Endothelial cell of umbilical vein (primary cell): Measurements from ENCODE around the gene KIR3DL1. TPM values are rescaled to one million over a fixed set of nuclear protein-coding genes. Genes with fewer than 3 reads are reported as not detected.
"Not testable (repeated sequence)": the region's sequence is repeated elsewhere in the genome, so short reads cannot be mapped to it uniquely, and the experiment has no call there.

ENCODE experiments used
- BruUV-seq: library from RNA; stranded (reverse); fragments of 400-500 nt; replicated peaks from 2 replicates; lab custom pipeline; 2021; lab: Mats Ljungman, UMichigan
- CTCF ChIA-PET: fragments of 300-600, 350-600 bp; sonication (Branson Sonifier 250); formaldehyde crosslinking; loops from one replicate; lab custom pipeline; 2021; ENCODE audit warnings: antibody characterized with exemption, inconsistent platforms; lab: Charles Lee
- POLR2A ChIA-PET: fragments of 300-600, 350-600 bp; sonication (Branson Sonifier 250); formaldehyde crosslinking; loops from one replicate; lab custom pipeline; 2021; ENCODE audit warnings: antibody characterized with exemption, inconsistent platforms; lab: Charles Lee
- DNase-seq: peaks from one replicate; pipeline ENCODE4 v3.0.0-alpha.2; 2011; ENCODE audit warnings: low read depth, low spot score
- FAIRE-seq: peaks from 2 replicates; lab custom pipeline; 2011; peaks lifted over from hg19 to GRCh38; lab: Jason Lieb, UNC
- H2AFZ ChIP-seq: 2 replicates; pipeline ENCODE4 v1.6.0; 2012; ENCODE audit warnings: low read depth, low read length, control low read depth, inconsistent platforms
- H3K27ac ChIP-seq: 2 replicates; pipeline ENCODE4 v1.5.1; 2011; ENCODE audit warnings: low read depth, mild to moderate bottlenecking, control low read depth, low read length, moderate library complexity; ENCODE audit not compliant: insufficient read depth
- H3K27me3 ChIP-seq, 2 experiments: 2 replicates each; pipeline versions ENCODE4 v1.6.0 to v1.6.1; 2011; ENCODE audit warnings: low read length in 2 of 2, mixed read lengths in 1 of 2; ENCODE audit not compliant: control insufficient read depth in 2 of 2, insufficient read depth in 2 of 2
- H3K36me3 ChIP-seq, 2 experiments: 2 replicates in 1 of 2; 3 replicates in 1 of 2; pipeline ENCODE4 v1.5.1; 2011; ENCODE audit warnings: low read length in 2 of 2, mild to moderate bottlenecking in 1 of 2, moderate library complexity in 1 of 2; ENCODE audit not compliant: control insufficient read depth in 2 of 2, insufficient read depth in 2 of 2; ENCODE audit errors: extremely low read depth in 1 of 2
- H3K4me1 ChIP-seq: 3 replicates; pipeline ENCODE4 v1.5.1; 2011; ENCODE audit warnings: mild to moderate bottlenecking, low read length; ENCODE audit not compliant: control insufficient read depth, insufficient read depth; ENCODE audit errors: extremely low read depth
- H3K4me2 ChIP-seq: 2 replicates; pipeline ENCODE4 v1.6.1; 2011; ENCODE audit warnings: low read length, control low read depth, mixed read lengths; ENCODE audit not compliant: insufficient read depth
- H3K4me3 ChIP-seq, 3 experiments: fragments of 200-600 bp in 1 of 3; sonication (generic), shearing (Covaris generic) in 1 of 3; replicated peaks in 1 of 3; 2 replicates each; pipeline ENCODE4 v1.5.1; 2011 to 2016; ENCODE audit warnings: control low read depth in 3 of 3, low read length in 3 of 3, mild to moderate bottlenecking in 2 of 3, inconsistent platforms in 1 of 3, low read depth in 1 of 3, moderate library complexity in 1 of 3; ENCODE audit not compliant: insufficient read depth in 1 of 3
- H3K79me2 ChIP-seq: 2 replicates; pipeline ENCODE4 v1.6.0; 2012; ENCODE audit warnings: low read length, inconsistent platforms; ENCODE audit not compliant: control insufficient read depth, insufficient read depth
- H3K9ac ChIP-seq: replicated peaks from 2 replicates; pipeline ENCODE3; 2011; ENCODE audit warnings: low read length, control low read depth; ENCODE audit not compliant: insufficient read depth; ENCODE audit errors: extremely low read depth
- H3K9me1 ChIP-seq: replicated peaks from 3 replicates; pipeline ENCODE4 v1.6.0; 2011; ENCODE audit warnings: mild to moderate bottlenecking, low read length; ENCODE audit not compliant: control insufficient read depth, insufficient read depth; ENCODE audit errors: extremely low read depth
- H3K9me3 ChIP-seq: replicated peaks from 2 replicates; pipeline ENCODE4 v1.5.1; 2012; ENCODE audit warnings: low read length, inconsistent platforms; ENCODE audit not compliant: control insufficient read depth, insufficient read depth
- H4K20me1 ChIP-seq: replicated peaks from 2 replicates; pipeline ENCODE3; 2011; ENCODE audit warnings: mild to moderate bottlenecking, low read length; ENCODE audit not compliant: control insufficient read depth, insufficient read depth; ENCODE audit errors: extremely low read depth
- dilution Hi-C: fragments of 300-500 bp; cut with MboI; formaldehyde crosslinking; loops from one replicate; pipeline ENCODE4 v1.15.0; 2019; ENCODE audit warnings: low sequenced_read_pairs; ENCODE audit not compliant: extremely low pct_ligation_motif_present
- intact Hi-C: fragments of 100-400 bp; cut with micrococcal nuclease; formaldehyde crosslinking; loops from one replicate; pipeline ENCODE4 v1.10.0; 2022
- polyA plus RNA-seq, 4 experiments: library from polyadenylated mRNA; depleted of rRNA in 3 of 4; stranded (reverse) in 3 of 4; unstranded in 1 of 4; fragments of >200 nt; gene quantifications; 2 replicates each; pipeline versions ENCODE4 v1.2.1 to v1.2.3, GENCODE V29; 2011 to 2012; ENCODE audit warnings: missing spikeins in 1 of 4
- total RNA-seq: library from RNA; stranded (reverse); gene quantifications from 2 replicates; pipeline ENCODE4 v1.2.3, GENCODE V29; 2021

Gene KIR3DL1
- total and polyA plus RNA-seq, 2 donors (not counting 3 experiments of a cell fraction or from before 2014, with no cell fraction given) = not detected

GRCh38 chr19:54777851-54778250 is 38.4 kb upstream of the KIR3DL1 start:
- H2AFZ ChIP-seq, H3K27ac ChIP-seq, dilution Hi-C loops, DNase-seq, BruUV-seq, H3K27me3 ChIP-seq, intact Hi-C loops, FAIRE-seq, H3K4me2 ChIP-seq, H3K79me2 ChIP-seq, CTCF ChIA-PET, H3K4me3 ChIP-seq, H3K36me3 ChIP-seq, H4K20me1 ChIP-seq, H3K9ac ChIP-seq, H3K9me1 ChIP-seq, POLR2A ChIA-PET, H3K4me1 ChIP-seq, H3K9me3 ChIP-seq: not testable (repeated sequence)

GRCh38 chr19:54778896-54779295 is 37.4 kb upstream of the KIR3DL1 start:
- H4K20me1 ChIP-seq, H3K36me3 ChIP-seq, FAIRE-seq, H3K9ac ChIP-seq, intact Hi-C loops, dilution Hi-C loops, H3K4me2 ChIP-seq, DNase-seq, H3K27me3 ChIP-seq, BruUV-seq, H3K4me3 ChIP-seq, POLR2A ChIA-PET, H3K27ac ChIP-seq, H3K4me1 ChIP-seq, H3K79me2 ChIP-seq, H2AFZ ChIP-seq, CTCF ChIA-PET, H3K9me3 ChIP-seq, H3K9me1 ChIP-seq: not testable (repeated sequence)

GRCh38 chr19:54782916-54783315 is 33.4 kb upstream of the KIR3DL1 start:
- DNase-seq, H3K27ac ChIP-seq, H3K4me1 ChIP-seq, POLR2A ChIA-PET, H3K4me3 ChIP-seq, H3K9me1 ChIP-seq, FAIRE-seq, H3K79me2 ChIP-seq, CTCF ChIA-PET, H3K9me3 ChIP-seq, H3K9ac ChIP-seq, H4K20me1 ChIP-seq, H2AFZ ChIP-seq, H3K36me3 ChIP-seq, BruUV-seq, H3K27me3 ChIP-seq, intact Hi-C loops, dilution Hi-C loops, H3K4me2 ChIP-seq: not testable (repeated sequence)

- dilution Hi-C loops, H3K4me3 ChIP-seq, H3K27ac ChIP-seq, CTCF ChIA-PET, DNase-seq, H3K4me1 ChIP-seq, H3K9me1 ChIP-seq, H3K9ac ChIP-seq, FAIRE-seq, POLR2A ChIA-PET, H3K9me3 ChIP-seq, H3K36me3 ChIP-seq, H3K79me2 ChIP-seq, H3K27me3 ChIP-seq, H4K20me1 ChIP-seq, H2AFZ ChIP-seq, intact Hi-C loops, BruUV-seq, H3K4me2 ChIP-seq: not testable (repeated sequence)
Measured at GRCh38 chr19:54786091-54786723, 30.1 kb upstream of the KIR3DL1 start.
